ENCODE measurements around the gene CAMTA1.
"Not testable (repeated sequence)": the region's sequence is repeated elsewhere in the genome, so short reads cannot be mapped to it uniquely, and the experiment has no call there.

CAMTA1 gene

DNA sequence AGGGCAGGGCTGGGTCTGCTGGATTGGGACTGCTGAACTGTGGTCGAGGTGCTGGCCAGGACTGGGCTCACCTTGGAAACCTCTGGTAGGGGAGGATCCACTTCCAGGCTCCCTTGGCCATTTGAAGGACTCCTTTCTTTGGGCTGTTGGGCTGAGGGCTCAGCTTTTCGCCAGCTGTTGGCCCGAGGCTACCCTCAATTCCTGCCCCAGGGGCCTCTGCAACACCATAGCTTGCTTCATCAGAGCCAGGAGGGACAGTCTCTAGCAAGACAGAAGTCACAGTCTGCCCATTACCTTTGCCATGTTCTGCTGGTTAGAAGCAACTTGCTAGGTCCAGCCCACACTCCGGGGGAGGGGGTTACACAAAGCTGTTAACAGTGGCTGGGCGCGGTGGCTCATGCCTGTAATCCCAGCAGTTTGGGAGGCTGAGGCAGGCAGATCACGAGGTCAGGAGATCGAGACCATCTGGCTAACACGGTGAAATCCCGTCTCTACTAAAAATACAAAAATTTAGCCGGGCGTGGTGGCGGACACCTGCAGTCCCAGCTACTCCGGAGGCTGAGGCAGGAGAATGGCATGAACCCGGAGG lies 25.0 kb downstream of the CAMTA1 start:
- not testable (repeated sequence) for DNase-seq (ENCODE audit: low spot score)

- DNase-seq (ENCODE audit: low spot score), result no peak
Observed at GRCh38 chr1:6811583-6811982, 26.3 kb downstream of the CAMTA1 start.

GRCh38 chr1:6813165-6813564 lies 27.9 kb downstream of the CAMTA1 start:
- DNase-seq (ENCODE audit: low spot score), result no peak

- no peak for DNase-seq (ENCODE audit: low spot score)
Observed at GRCh38 chr1:6815726-6816125, 30.5 kb downstream of the CAMTA1 start.

GRCh38 chr1:6819246-6820040 lies 34.2 kb downstream of the CAMTA1 start:
- no peak for DNase-seq (ENCODE audit: low spot score)

- no peak for DNase-seq (ENCODE audit: low spot score)
Observed at GRCh38 chr1:6820899-6821298, 35.6 kb downstream of the CAMTA1 start.

- no peak for DNase-seq (ENCODE audit: low spot score)
Observed at GRCh38 chr1:6822530-6823359, 37.5 kb downstream of the CAMTA1 start.

DNA sequence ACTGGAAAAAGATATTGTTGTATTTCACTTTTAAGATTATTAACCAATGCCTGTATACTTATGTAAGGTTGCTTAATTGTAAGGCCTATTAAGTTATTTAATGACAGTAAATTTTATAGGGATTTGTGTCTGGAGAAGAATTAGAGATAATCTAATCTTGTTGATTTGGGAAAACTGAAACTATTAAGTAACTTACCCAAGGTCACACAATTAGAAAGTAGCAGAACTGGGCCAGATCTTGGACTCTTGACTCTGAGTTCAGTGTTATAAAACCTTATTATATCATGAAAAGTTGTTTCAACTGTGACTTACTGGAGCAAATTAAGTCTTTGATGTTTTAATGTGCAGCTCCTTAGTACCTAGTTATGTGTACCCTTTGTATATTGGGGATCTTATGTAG lies 38.5 kb downstream of the CAMTA1 start:
- no peak for DNase-seq (ENCODE audit: low spot score)

- DNase-seq (ENCODE audit: low spot score), result no peak
Observed at GRCh38 chr1:6824665-6825368, 39.6 kb downstream of the CAMTA1 start.

GRCh38 chr1:6825828-6826227 lies 40.6 kb downstream of the CAMTA1 start:
- DNase-seq (ENCODE audit: low spot score), result no peak

GRCh38 chr1:6827079-6827478 lies 41.8 kb downstream of the CAMTA1 start:
- no peak for DNase-seq (ENCODE audit: low spot score)

- DNase-seq (ENCODE audit: low spot score), result no peak
Observed at GRCh38 chr1:6827630-6828165, 42.4 kb downstream of the CAMTA1 start.

DNA sequence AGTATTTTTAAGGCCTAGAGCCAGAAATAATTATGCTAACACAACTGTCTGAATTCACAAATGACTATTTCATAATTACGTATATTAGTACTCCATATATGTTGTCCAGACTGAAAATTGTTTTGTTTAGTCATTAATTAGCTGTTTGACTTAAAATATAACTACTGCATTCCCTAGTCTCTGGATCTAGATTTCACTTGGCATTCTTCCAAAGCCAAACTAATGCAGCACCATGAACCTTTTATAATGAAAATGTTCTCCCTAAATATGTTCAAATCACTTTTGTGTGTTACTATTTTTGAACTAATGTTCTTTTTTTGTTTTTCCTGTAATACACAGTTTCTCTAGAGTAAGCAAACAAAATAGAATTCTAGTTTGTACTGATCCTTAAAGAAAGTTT lies 46.1 kb downstream of the CAMTA1 start:
- DNase-seq (ENCODE audit: low spot score), result no peak

- not testable (repeated sequence) for DNase-seq (ENCODE audit: low spot score)
Observed at GRCh38 chr1:6832006-6832405, 46.8 kb downstream of the CAMTA1 start.

GRCh38 chr1:6832531-6833188 lies 47.4 kb downstream of the CAMTA1 start:
- no peak for DNase-seq (ENCODE audit: low spot score)

DNA sequence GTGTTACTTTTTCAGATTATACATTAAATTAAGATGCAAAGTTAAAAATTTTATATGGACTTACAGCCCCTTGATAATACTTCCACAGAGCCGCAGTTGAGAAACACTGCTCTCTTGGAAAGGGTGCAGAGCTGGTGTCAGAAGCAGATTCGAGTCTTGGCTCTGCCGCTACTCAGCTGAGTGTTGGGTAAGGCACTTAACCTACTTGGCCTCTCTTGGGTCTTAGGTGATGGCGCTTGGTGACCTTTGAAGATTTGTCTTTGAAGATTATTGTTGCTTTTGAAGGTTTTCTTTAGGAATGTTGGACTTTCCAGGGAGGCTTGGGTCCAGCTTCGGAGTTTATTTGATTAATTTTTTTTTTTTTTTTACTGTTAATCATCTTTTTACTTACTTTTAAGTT lies 48.5 kb downstream of the CAMTA1 start:
- no peak for DNase-seq (ENCODE audit: low spot score)

DNA sequence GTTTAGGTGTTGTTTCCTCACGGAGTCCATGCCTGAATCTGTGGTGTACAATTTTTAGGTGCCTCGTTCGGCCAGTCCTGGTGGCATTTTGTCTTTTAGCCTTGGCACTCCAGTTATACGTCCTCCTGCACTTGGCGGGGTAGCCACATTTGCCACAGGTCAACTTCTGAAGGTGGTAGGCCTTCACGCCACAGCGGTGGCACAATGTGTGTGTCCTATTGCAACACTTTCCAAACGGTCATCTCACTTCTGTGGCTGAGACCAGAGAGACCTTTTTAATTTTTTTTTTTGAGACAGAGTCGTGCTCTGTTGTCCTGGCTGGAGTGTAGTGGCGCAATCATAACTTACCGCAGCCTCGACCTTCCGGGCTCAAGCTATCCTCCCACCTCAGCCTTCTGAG lies 49.1 kb downstream of the CAMTA1 start:
- DNase-seq (ENCODE audit: low spot score), result no peak

GRCh38 chr1:6835139-6835538 lies 49.9 kb downstream of the CAMTA1 start:
- DNase-seq (ENCODE audit: low spot score), result no peak

GRCh38 chr1:6842301-6842700 lies 57.0 kb downstream of the CAMTA1 start:
- peak; percentile 10 for DNase-seq (ENCODE audit: low spot score)

DNA sequence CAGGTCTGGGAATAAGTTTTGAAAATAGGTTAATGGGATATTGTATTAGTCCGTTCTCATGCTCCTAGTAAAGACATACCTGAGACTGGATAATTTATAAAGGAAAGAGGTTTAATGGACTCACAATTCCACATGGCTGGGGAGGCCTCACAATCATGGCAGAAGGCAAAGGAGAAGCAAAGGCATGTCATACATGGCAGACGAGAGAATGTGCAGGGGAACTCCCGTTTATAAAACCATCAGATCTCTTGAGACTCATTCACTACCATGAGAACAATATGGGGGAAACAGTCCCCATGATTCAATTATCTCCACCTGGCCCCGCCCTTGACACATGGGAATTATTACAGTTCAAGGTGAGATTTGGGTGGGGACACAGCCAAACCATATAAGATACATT lies 60.5 kb downstream of the CAMTA1 start:
- DNase-seq (ENCODE audit: low spot score), result not testable (repeated sequence)

GRCh38 chr1:6848816-6849215 lies 63.6 kb downstream of the CAMTA1 start:
- no peak for DNase-seq (ENCODE audit: low spot score)

Measured in cerebellar cortex (tissue), 1 donor.